GM23248 (cell line): ENCODE results near the gene PID1. TPM values are rescaled to one million over a fixed set of nuclear protein-coding genes. Genes with fewer than 3 reads are reported as not detected.

Experiments
- DNase-seq: peaks from one replicate; pipeline ENCODE4 v3.0.0-alpha.2; 2015
- H2AFZ ChIP-seq: fragments of 200-600 bp; sonication (generic); 2 replicates; pipeline ENCODE4 v1.6.1; 2016; ENCODE audit warnings: antibody characterized with exemption
- H3F3A ChIP-seq: fragments of 200-600 bp; sonication (generic); 2 replicates; pipeline ENCODE4 v1.6.1; 2016; ENCODE audit warnings: mild to moderate bottlenecking, antibody characterized with exemption, mixed run types; ENCODE audit not compliant: insufficient read depth
- H3K27ac ChIP-seq: fragments of 200-600 bp; sonication (generic); 2 replicates; pipeline ENCODE4 v1.5.1; 2016; ENCODE audit warnings: mild to moderate bottlenecking
- H3K27me3 ChIP-seq: fragments of 200-600 bp; sonication (generic); replicated peaks from 2 replicates; pipeline ENCODE4 v1.6.1; 2016; ENCODE audit warnings: mild to moderate bottlenecking; ENCODE audit not compliant: insufficient read depth
- H3K36me3 ChIP-seq: fragments of 200-600 bp; sonication (generic); 2 replicates; pipeline ENCODE4 v1.6.1; 2016; ENCODE audit warnings: low read depth, mild to moderate bottlenecking
- H3K4me1 ChIP-seq: fragments of 200-600 bp; sonication (generic); 2 replicates; pipeline ENCODE4 v1.6.1; 2016; ENCODE audit warnings: mild to moderate bottlenecking; ENCODE audit not compliant: insufficient read depth
- H3K4me2 ChIP-seq: fragments of 200-600 bp; sonication (generic); one replicate; pipeline ENCODE4 v1.6.1; 2016; ENCODE audit warnings: mild to moderate bottlenecking; ENCODE audit not compliant: unreplicated experiment
- H3K4me3 ChIP-seq: fragments of 200-600 bp; sonication (generic); 2 replicates; pipeline ENCODE4 v1.5.1; 2016; ENCODE audit warnings: mild to moderate bottlenecking
- H3K79me2 ChIP-seq: fragments of 200-600 bp; sonication (generic); 2 replicates; pipeline ENCODE4 v1.6.1; 2016; ENCODE audit warnings: mild to moderate bottlenecking; ENCODE audit not compliant: insufficient read depth
- H3K9ac ChIP-seq: fragments of 200-600 bp; sonication (generic); 2 replicates; pipeline ENCODE4 v1.6.1; 2016; ENCODE audit warnings: mild to moderate bottlenecking
- H3K9me2 ChIP-seq: fragments of 200-600 bp; sonication (generic); 2 replicates; pipeline ENCODE4 v1.6.1; 2016; ENCODE audit warnings: mixed run types, mild to moderate bottlenecking, moderate library complexity; ENCODE audit not compliant: insufficient read depth
- H3K9me3 ChIP-seq: fragments of 200-600 bp; sonication (generic); one replicate; pipeline ENCODE4 v1.6.1; 2017; ENCODE audit warnings: low read depth
- H4K20me1 ChIP-seq: fragments of 200-600 bp; sonication (generic); 2 replicates; pipeline ENCODE4 v1.6.0; 2016; ENCODE audit not compliant: insufficient read depth
- EZH2 ChIP-seq: fragments of 200-600 bp; sonication (generic); IDR thresholded peaks from 2 replicates; pipeline ENCODE4 v1.6.1; 2018; ENCODE audit warnings: antibody characterized with exemption, mild to moderate bottlenecking; ENCODE audit not compliant: insufficient read depth, poor library complexity, severe bottlenecking
- EZH2phosphoT487 ChIP-seq: fragments of 200-600 bp; sonication (generic); IDR thresholded peaks from 2 replicates; pipeline ENCODE4 v1.6.1; 2018; ENCODE audit warnings: antibody characterized with exemption, moderate library complexity, mild to moderate bottlenecking, low read depth; ENCODE audit not compliant: insufficient read depth
- WGBS, 2 experiments: methylation state at CpG; one replicate each; pipeline ENCODE4 v1.1.6; 2015 to 2017; ENCODE audit warnings: low lambda C conversion rate in 2 of 2, low coverage in 1 of 2; ENCODE audit errors: missing lambda C conversion rate in 2 of 2; 5-methylcytosine and 5-hydroxymethylcytosine counted together
- in situ Hi-C: fragments of 300-500 bp; cut with MboI; formaldehyde crosslinking; loops from 2 replicates; pipeline ENCODE4 v1.15.0; 2020
- polyA plus RNA-seq: library from polyadenylated mRNA; unstranded; fragments of >200 nt; fragmentation: Nextera tagmentation; extraction: Ambion mirVana; gene quantifications from 2 replicates; pipeline ENCODE4 v1.2.1, GENCODE V29; 2016
- total RNA-seq: library from RNA; depleted of rRNA; stranded (reverse); fragments of >200 nt; shearing (Covaris generic); gene quantifications from 2 replicates; pipeline ENCODE4 v1.2.3, GENCODE V29; 2014

Gene PID1
- total and polyA plus RNA-seq, 2 experiments from 2014 or later = 5.9 to 8.6 TPM

GRCh38 chr2:229261599-229261998 is 9.5 kb downstream of the PID1 start:
- Histone ChIP-seq H3K79me2 (no peaks in the 10 kb centered on the region), H3K4me1 (0 out of 2 replicates have a peak, but pooled peaks cover under 1% of the 10 kb centered on the region), H3K4me2 (no peak overlapping the region), H3K36me3 (no peaks in the 10 kb centered on the region), H3F3A (no peaks in the 10 kb centered on the region), H3K9me3 (no peaks in the 10 kb centered on the region), H3K27me3 (no peaks in the 10 kb centered on the region), H2AFZ (no peak overlapping the region), H4K20me1 (no peaks in the 10 kb centered on the region), H3K9me2 (no peaks in the 10 kb centered on the region), H3K9ac (no peak overlapping the region), H3K27ac (no peak overlapping the region), H3K4me3 (no peak overlapping the region)
- 75 to 81% methylated on average over 1 of the region's 1 CpG for WGBS, 2 experiments
- DNase-seq = no peak
- in situ Hi-C loops = no loop called here
- TF ChIP-seq EZH2 = no peak
- no peak for TF ChIP-seq EZH2phosphoT487

- no peaks in the 10 kb centered on the region for H3K36me3 ChIP-seq
- H3F3A ChIP-seq = no peaks in the 10 kb centered on the region
- no peaks in the 10 kb centered on the region for H4K20me1 ChIP-seq
- H3K9ac ChIP-seq = no peak overlapping the region
- H3K9me2 ChIP-seq = no peaks in the 10 kb centered on the region
- TF ChIP-seq EZH2 (no peak), EZH2phosphoT487 (no peak)
- no peak overlapping the region for H2AFZ ChIP-seq
- H3K9me3 ChIP-seq = no peaks in the 10 kb centered on the region
- H3K4me3 ChIP-seq = no peak overlapping the region
- no peak overlapping the region for H3K4me2 ChIP-seq
- no peaks in the 10 kb centered on the region for H3K27me3 ChIP-seq
- 94% methylated on average over 3 of the region's 3 CpGs for WGBS, 2 experiments
- no peaks in the 10 kb centered on the region for H3K4me1 ChIP-seq
- in situ Hi-C loops = no loop called here
- H3K27ac ChIP-seq = no peak overlapping the region
- DNase-seq = no peak
- H3K79me2 ChIP-seq = no peaks in the 10 kb centered on the region
These were observed 10.0 kb downstream of the PID1 start for GRCh38 chr2:229261076-229261475.

GRCh38 chr2:229257985-229258384 is 13.1 kb downstream of the PID1 start:
- TF ChIP-seq EZH2phosphoT487 = no peak
- TF ChIP-seq EZH2 = no peak
- no peaks in the 10 kb centered on the region for H3K4me1 ChIP-seq
- no peak overlapping the region for H3K27ac ChIP-seq
- no peak overlapping the region for H3K4me3 ChIP-seq
- WGBS, 2 experiments = 25 to 36% methylated on average over 2 of the region's 2 CpGs
- no peaks in the 10 kb centered on the region for H3K27me3 ChIP-seq
- no peaks in the 10 kb centered on the region for H4K20me1 ChIP-seq
- no peaks in the 10 kb centered on the region for H3K9me3 ChIP-seq
- H3K36me3 ChIP-seq = no peaks in the 10 kb centered on the region
- H3F3A ChIP-seq = no peaks in the 10 kb centered on the region
- no peak for DNase-seq
- H3K9ac ChIP-seq = no peak overlapping the region
- H2AFZ ChIP-seq = no peak overlapping the region
- H3K4me2 ChIP-seq = no peak overlapping the region
- in situ Hi-C loops = no loop called here
- no peaks in the 10 kb centered on the region for H3K79me2 ChIP-seq
- no peaks in the 10 kb centered on the region for H3K9me2 ChIP-seq

- Histone ChIP-seq H3K79me2 (no peaks in the 10 kb centered on the region), H4K20me1 (no peaks in the 10 kb centered on the region), H3K27me3 (no peaks in the 10 kb centered on the region), H3K9me3 (no peaks in the 10 kb centered on the region), H3K9ac (no peak overlapping the region), H3K36me3 (no peaks in the 10 kb centered on the region), H3K4me2 (no peak overlapping the region), H3K9me2 (no peaks in the 10 kb centered on the region), H3F3A (no peaks in the 10 kb centered on the region), H3K27ac (no peak overlapping the region), H2AFZ (no peak overlapping the region), H3K4me3 (no peak overlapping the region), H3K4me1 (no peaks in the 10 kb centered on the region)
- DNase-seq = no peak
- in situ Hi-C loops = no loop called here
- TF ChIP-seq EZH2 (no peak), EZH2phosphoT487 (no peak)
These were observed 14.7 kb downstream of the PID1 start for GRCh38 chr2:229256376-229256775.

GRCh38 chr2:229254206-229254605 is 16.9 kb downstream of the PID1 start:
- Histone ChIP-seq H3K4me1 (no peaks in the 10 kb centered on the region), H3K27me3 (no peaks in the 10 kb centered on the region), H3K27ac (no peak overlapping the region), H3F3A (no peaks in the 10 kb centered on the region), H3K9me3 (no peaks in the 10 kb centered on the region), H3K9ac (no peak overlapping the region), H3K4me2 (no peak overlapping the region), H4K20me1 (no peaks in the 10 kb centered on the region), H3K9me2 (no peaks in the 10 kb centered on the region), H3K4me3 (no peak overlapping the region), H2AFZ (no peak overlapping the region), H3K79me2 (no peaks in the 10 kb centered on the region), H3K36me3 (no peaks in the 10 kb centered on the region)
- no peak for DNase-seq
- TF ChIP-seq EZH2 = no peak
- no peak for TF ChIP-seq EZH2phosphoT487
- WGBS, 2 experiments = 40% methylated on average over 4 of the region's 4 CpGs
- in situ Hi-C loops = no loop called here
